GM21825 (cell line): ENCODE results near the gene INF2.

Source experiments
- ATAC-seq: cut with Tn5 transposase; IDR thresholded peaks from one replicate; pipeline ENCODE4 v1.9.1; 2021; ENCODE audit warnings: mild to moderate bottlenecking, moderate library complexity; ENCODE audit not compliant: unreplicated experiment

Gene INF2

DNA sequence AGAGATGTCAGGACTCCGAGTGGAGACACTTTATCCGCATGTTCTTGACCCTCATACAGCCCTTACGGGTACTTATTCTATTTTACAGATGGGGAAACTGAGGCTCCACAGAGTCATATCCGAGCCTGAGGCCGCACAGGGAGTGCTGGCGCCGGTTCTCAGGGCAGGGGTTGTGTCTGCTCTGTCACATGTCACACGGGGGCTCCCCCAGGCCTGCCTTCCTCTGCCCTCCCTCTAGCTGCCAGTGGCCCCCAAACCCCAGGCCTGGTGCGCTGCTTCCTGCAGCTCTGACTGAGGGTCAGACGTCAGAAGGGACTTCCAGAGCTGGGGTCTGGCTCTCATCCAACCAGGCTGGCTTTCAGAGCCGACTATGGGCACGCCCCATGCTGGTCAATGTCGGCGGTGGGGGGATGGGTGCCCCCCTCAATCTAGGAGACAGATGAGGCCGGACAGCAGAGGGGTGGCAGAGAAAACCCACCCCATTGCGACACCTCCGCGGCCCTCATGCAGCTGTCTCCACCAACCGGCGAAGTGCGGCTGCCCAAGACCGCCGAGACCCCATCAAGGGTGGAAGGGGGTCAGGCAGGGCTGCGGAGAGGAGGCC, 811 bp upstream of the INF2 start:
- no peak for ATAC-seq

- no peak for ATAC-seq
Measured at GRCh38 chr14:104689881-104690711, 678 bp downstream of the INF2 start.

DNA sequence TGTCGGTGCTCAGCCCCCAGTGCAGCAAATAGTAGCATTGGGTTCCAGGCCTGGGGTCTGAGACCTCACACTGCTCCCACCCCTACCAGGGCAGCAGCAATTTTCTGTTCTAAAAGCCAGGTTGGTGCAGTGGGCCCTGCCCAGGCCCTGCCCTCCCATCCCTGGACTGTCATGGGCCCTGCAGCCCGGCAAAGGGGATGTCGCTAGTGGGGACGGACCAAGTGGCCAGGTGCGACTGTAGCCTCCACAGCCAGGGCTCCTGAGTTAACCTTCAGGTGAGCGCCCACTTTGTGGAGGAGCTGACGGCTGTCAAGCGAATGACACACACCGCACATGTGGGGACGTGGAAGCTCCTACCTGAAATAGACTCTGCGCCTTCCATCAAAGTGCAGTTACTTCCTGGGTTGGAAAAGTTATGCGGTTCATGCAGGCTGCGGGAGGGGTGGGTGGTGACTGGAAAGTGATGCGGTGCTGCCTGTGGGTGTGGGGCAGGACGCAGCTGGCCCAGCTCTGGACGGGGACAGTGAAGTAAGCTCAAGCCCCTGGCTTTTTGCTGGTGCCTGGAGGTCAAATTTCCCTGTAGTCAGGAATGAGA, 1.5 kb downstream of the INF2 start:
- ATAC-seq, result no peak

GRCh38 chr14:104691546-104692260, 2.3 kb downstream of the INF2 start:
- no peak for ATAC-seq

DNA sequence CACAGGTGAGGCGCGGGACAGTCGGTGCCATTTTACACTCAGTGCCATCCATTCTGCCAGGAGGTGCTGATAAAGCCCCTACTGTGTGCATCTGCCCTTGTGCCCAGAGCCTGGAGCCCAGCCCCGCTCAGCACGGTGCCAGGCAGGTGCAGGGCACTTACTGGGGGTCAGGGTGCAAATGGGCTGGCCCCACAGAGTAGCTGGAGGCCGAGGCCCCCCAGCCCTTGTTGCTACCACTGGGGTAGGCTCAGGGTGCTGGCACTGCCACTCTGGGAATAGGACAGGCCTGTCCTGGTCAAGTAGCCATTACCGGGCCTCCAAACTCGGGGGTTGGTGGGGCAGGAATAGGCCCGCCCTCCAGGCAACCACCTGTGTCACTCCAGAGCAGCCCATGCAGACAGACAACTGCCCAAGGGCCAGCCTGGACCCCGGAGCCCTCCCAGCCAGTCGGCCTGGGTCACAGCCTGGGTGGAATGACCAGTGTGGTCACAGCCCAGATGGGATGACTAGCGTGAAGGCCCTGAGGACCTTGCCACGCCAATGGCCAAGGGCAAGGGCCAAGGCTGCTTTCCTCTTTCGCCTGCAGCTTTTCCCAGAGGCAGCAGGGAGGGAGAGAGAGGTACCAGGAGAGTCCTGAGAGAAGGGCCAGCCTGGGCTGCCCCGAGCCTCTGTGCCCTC, 3.0 kb downstream of the INF2 start:
- no peak for ATAC-seq

- ATAC-seq, result no peak
Measured at GRCh38 chr14:104692939-104693315, 3.5 kb downstream of the INF2 start.

- no peak for ATAC-seq
Measured at GRCh38 chr14:104693482-104694431, 4.3 kb downstream of the INF2 start.

DNA sequence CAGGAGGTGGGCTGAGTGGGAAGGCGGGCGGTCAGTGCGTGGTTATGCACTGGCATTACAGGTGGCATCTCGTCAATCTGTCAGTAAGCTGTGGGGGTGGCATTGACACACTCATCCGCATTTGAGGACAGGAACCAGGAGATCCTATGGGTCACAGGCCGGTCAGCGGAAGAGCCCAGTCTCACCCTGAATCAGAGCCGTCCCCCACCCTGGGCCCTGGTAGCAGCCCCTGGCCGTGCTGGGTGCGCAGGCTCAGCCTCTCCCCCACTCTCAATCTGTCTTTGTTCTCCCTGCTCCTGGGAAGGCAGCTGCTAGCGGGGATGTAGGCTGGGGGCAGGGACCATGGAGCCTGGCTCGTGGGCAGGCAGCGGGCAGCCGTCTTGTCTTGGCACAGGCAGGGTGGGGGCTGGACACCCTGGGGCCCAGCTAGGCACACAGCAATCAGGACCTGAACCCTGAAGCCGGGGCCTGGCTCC, 5.1 kb downstream of the INF2 start:
- no peak for ATAC-seq

DNA sequence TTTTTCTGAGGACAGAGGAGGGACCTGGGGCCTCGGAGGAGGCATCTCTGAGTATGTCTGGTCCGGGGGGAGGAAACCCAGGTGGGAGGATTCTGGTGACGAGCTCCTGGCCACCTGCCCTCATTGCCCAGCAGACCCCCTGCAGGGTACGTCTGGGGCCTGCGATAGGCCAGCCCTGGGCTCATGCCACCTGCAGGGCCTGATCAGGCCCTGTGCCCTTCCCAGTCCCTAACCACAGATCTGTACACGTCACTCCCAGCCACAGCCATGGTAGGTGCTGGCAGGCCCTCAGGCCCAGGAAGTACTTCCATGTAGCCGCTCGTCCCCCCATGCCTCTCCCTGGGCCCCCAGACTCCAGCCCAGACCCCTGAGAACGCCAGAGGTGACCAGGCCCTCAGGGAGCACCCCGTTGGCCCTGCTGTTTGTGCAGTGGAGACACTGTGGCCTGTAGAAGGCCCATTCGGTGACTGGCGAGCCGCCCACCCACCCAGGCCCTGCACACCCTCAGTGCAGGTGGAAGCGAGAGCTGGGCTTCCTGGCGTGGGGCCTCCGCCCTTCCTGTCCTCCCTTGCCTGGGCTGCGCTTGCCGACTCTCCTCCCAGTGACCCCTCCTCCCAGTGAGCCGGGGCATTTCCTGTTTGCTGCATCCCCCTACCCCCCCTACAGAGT, 5.7 kb downstream of the INF2 start:
- ATAC-seq, result no peak

DNA sequence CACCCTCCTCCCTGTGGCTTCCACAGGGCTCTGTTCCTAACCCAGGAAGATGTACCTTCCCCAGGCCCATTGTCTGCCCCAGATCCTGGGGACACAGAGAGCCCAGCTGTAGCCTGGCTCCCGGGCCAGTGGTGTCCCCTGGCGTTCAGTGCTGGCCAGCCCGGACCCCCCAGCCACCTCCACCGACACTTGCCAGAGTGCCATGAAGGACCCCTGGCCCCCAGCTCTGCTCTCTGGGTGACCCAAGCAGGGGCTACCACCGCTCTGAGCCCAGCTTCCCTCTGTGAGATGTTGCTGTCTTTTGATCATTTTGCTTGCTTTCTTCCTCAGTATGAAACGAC, 6.2 kb downstream of the INF2 start:
- no peak for ATAC-seq

GRCh38 chr14:104696671-104697316, 7.4 kb downstream of the INF2 start:
- no peak for ATAC-seq

DNA sequence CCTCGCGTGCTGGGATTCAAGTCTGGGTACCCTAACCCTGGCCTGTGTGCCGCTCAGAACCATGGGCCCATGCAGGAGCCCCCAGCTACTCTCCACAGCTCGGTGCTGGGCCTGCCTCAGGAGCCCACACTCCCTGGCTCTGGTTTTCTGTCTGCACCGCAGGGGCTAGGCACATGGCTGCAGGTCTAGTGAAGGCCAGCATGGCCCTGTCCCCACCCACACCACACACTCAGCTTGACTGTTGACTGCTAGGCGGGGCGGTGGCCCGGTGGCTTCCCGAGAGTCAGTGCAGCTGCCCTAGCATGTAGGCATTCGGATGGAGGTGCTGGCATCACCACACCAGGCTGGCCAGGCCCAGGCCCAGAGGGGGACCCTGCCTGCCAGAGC, 7.9 kb downstream of the INF2 start:
- ATAC-seq, result no peak

- ATAC-seq, result no peak
Measured at GRCh38 chr14:104697892-104698583, 8.6 kb downstream of the INF2 start.

DNA sequence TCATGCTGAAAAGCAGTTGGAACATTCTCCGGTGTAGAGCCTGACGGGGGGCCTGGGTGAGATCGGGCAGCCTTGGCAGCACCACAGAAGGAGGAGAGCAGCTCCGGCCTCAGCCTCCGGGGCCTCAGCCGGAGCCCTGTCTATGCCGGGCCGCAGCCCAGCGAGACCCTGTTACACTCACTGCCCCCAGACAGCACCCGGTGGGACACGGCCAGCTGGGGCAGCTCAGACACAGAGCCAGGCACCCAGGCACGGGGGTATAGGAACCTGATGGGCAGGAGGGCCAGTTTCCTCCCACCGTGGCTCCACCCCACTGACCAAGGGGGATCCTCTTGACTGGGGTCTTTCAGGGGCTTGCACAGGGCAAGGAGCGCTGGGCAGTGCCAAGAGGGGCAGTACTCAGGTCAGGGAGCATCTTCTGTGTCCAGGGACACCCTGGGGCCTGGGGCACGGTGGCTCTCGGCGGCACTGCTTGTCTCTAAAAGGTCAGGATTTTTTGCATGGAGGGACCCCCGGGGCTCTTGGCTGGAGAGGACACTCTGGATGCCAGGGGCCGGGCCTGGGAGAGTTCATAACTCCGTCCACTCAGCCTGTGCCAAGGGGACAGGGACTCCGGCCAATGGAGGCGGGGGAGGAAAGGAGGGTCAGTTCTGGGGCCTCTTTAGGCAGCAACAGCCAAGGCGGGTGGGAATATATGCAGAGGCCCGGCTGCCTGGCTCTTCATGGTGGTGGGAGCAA, 9.4 kb downstream of the INF2 start:
- ATAC-seq, result no peak

DNA sequence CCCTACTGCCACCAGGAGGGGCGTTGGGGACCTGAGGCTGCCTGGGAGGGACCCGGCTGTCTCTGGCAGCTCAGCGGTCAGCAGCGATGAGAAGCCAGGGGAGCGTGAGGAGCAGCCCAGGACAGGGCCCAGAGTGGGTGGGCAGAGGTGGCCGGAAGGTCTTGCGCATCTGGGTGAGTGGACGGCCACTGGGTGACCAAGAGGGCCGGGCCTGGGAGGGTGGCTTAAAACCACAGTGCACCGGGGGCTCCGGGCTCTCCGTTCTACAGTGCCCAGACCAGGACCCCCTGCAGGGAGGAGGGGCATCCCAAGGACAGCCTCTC, 10.0 kb downstream of the INF2 start:
- ATAC-seq, result no peak

DNA sequence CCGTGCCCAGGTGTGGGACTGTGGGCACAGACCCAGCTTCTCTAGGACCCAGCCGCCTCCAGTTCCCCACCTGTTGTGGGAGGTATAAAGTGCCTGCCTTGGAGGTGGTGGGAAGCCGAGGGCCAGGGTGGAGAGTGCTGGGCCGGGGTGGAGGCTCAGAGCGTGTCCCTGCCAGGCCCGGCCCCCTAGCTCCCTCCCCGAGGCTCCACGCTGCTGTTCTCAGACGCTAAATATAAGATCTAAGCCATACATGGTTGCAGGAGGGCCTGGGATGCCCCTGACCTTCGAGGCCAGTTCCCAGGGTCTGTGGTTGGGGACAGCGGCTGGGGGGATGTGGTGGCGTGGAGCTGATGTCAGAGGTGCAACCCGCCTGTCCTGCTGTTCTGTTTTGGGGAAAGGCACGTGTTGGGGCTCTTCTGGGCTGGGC, 10.8 kb downstream of the INF2 start:
- no peak for ATAC-seq

- ATAC-seq, result no peak
Measured at GRCh38 chr14:104700747-104701217, 11.4 kb downstream of the INF2 start.
